B cell (primary cell): ENCODE data around the gene CBR4.

Experiments used
- CTCF ChIP-seq: fragments of 200-600 bp; IDR thresholded peaks from one replicate; pipeline ENCODE4 v1.8.0; 2022; ENCODE audit warnings: antibody characterized with exemption, mild to moderate bottlenecking
- EZH2 ChIP-seq: IDR thresholded peaks from 2 replicates; pipeline ENCODE4 v1.6.1; 2012; ENCODE audit warnings: borderline replicate concordance, low read depth, mild to moderate bottlenecking, moderate library complexity, low read length; ENCODE audit not compliant: insufficient read depth, poor library complexity, severe bottlenecking

GRCh38 chr4:169037506-169037905 lies 27.5 kb upstream of the CBR4 start:
- TF ChIP-seq EZH2 = no peak
- no peak for TF ChIP-seq CTCF
